Measurements from ENCODE around the gene KMT2C.

KMT2C gene

DNA sequence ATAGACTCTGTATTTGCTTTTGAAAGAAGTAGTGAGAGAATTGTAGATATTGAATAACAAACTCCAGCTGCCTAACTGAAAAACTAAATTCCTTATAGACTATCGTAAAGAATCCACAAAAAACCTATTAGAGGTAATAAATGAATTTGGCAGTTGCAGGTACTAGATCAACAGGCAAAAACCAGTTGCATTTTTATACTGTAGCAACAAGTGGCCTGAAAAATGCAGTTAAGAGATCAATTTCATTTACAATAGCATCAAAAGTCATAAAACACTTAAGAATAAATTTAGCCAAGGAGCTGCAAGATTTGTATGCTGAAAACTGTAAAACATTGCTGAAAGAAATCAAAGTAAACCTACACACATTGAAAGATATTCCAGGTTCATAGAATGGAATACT, 340.0 kb downstream of the KMT2C start:
- no peak for DNase-seq

DNA sequence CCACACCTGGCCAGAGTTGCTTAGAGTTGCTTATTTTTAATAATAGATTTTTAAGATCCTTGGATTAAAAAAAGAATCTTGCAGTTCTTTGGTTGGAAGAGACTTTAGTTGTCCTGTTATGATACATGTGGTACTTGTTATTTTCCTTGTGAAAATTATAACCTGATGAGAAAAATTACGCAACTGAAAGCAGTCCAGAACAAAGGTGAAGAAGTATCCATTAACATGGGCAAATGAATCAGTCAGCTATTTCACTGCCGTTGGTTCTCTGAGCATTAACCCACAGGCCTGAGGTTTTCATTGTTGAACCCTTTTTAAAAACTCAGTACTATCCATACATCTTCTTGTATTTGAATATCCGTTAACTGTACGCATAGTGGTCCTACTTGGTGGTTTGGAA, 342.1 kb downstream of the KMT2C start:
- no peak for DNase-seq

DNA sequence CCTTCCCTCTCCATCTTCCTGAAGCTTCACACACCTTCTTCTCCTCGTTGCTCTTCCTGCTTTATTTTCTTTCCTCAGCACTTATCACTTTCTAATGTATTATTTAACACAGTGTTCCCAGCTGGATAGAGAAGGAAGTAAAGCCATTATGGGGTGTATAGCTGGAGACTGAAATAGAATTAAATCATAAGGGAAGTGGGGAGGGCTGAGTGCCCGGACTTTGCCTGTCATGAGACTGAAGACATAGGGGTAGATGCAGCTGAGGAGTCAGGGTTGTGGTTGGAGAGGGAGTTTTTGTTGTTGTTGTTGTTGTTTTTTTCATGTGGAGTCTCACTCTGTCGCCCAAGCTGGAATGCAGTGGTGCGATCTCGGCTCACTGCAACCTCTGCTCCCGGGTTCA, 345.1 kb downstream of the KMT2C start:
- DNase-seq: no peak

DNA sequence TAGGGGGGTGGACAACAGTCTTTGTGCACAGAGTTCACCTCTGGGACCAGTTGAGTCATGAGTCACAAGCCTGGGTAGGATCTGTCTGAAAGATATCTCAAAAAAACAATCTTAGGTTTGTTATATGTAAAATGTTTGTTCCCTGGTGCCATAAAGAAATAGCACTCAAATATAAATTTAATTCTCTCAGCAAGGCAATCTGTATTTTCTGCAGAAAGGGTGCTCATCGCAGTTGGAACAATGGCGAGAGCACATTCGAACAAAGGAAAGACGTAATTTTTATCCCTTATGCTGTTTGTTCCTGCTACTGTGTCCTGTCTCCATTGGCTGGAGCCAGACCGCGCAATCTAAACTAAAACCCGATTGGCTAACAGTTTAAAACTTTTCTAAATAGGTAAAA, 346.6 kb downstream of the KMT2C start:
- DNase-seq: no peak

DNA sequence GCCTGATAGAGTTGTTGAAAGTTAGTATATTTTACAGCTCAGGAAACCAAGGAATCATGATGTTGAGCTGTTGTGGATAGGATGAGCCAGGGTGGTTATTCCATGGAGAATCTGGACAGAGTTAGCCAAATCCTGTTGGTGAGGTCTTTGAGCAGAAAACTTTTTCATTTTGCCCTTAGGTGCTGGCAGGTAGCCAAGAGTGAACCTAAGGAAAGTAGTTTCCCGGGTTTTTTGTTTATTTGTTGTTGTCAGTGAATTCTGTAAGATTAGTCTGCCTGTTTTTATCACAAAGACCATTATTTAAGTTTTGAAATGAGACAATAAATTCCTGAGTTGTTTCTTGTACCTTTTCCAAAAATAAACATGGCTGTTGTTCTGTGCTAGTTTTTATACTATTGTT, 349.3 kb downstream of the KMT2C start:
- DNase-seq: no peak

DNA sequence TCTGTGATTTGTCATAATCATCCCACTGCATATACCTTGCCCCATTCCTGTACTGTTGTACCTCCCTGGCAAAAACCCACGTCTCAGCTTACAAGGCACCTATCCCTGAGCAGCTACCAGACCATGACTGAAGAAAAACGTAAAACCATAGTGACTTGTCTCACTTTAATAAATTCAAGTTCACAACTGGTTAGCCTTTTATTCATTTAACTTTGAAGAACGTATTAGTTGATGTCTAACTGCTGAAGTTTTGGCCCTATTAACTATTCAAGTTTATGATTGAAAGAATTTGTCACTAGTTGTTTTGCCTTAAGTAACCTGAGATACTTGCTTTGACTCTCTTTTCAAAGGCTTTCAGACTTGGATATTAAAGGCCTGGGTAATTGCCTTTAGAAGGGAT, 350.7 kb downstream of the KMT2C start:
- no peak for DNase-seq

Data from T1000 (cell line).